Fibroblast of skin of back (primary cell): ENCODE results near the gene KIAA1549.

ENCODE experiments used
- DNase-seq: peaks from one replicate; pipeline ENCODE4 v3.0.0-alpha.2; 2013

KIAA1549 gene

GRCh38 chr7:138903186-138903820, 77.9 kb downstream of the KIAA1549 start:
- DNase-seq: no peak

GRCh38 chr7:138902161-138902560, 79.0 kb downstream of the KIAA1549 start:
- no peak for DNase-seq

GRCh38 chr7:138900035-138900828, 81.0 kb downstream of the KIAA1549 start:
- no peak for DNase-seq

- DNase-seq: no peak
These were observed 82.4 kb downstream of the KIAA1549 start for GRCh38 chr7:138898802-138899201.

GRCh38 chr7:138898255-138898654, 82.9 kb downstream of the KIAA1549 start:
- no peak for DNase-seq

GRCh38 chr7:138895679-138896078, 85.5 kb downstream of the KIAA1549 start:
- no peak for DNase-seq

GRCh38 chr7:138893258-138893657, 87.9 kb downstream of the KIAA1549 start:
- no peak for DNase-seq

GRCh38 chr7:138892812-138893211, 88.4 kb downstream of the KIAA1549 start:
- DNase-seq: no peak

- DNase-seq: no peak
These were observed 89.1 kb downstream of the KIAA1549 start for GRCh38 chr7:138892006-138892630.

- DNase-seq: peak; percentile 26
These were observed 89.8 kb downstream of the KIAA1549 start for GRCh38 chr7:138891446-138891810.

GRCh38 chr7:138890499-138891445, 90.4 kb downstream of the KIAA1549 start:
- DNase-seq: peak; percentile 56

- DNase-seq: no peak
These were observed 91.3 kb downstream of the KIAA1549 start for GRCh38 chr7:138889582-138890498.

- DNase-seq: no peak
These were observed 93.1 kb downstream of the KIAA1549 start for GRCh38 chr7:138887872-138888656.

- DNase-seq: no peak
These were observed 94.0 kb downstream of the KIAA1549 start for GRCh38 chr7:138887085-138887710.

- DNase-seq: peak; percentile 59
These were observed 94.7 kb downstream of the KIAA1549 start for GRCh38 chr7:138886501-138886917.

GRCh38 chr7:138885383-138886147, 95.6 kb downstream of the KIAA1549 start:
- no peak for DNase-seq

GRCh38 chr7:138882249-138882648, 98.9 kb downstream of the KIAA1549 start:
- DNase-seq: no peak

GRCh38 chr7:138881579-138882188, 99.5 kb downstream of the KIAA1549 start:
- DNase-seq: no peak
